Measurements from ENCODE around the gene TNNI2.

Gene TNNI2

GRCh38 chr11:1846453-1846932 lies 7.7 kb downstream of the TNNI2 start:
- DNase-seq (ENCODE audit: low spot score), result no peak
- no peak for TF ChIP-seq CTCF (IDR thresholded peaks at IDR 0.05; ENCODE audit: extremely low read depth, missing control alignments)

GRCh38 chr11:1847006-1847735 lies 8.4 kb downstream of the TNNI2 start:
- no peak for DNase-seq (ENCODE audit: low spot score)
- TF ChIP-seq CTCF (IDR thresholded peaks at IDR 0.05; ENCODE audit: extremely low read depth, missing control alignments), result no peak

GRCh38 chr11:1847926-1848639 lies 9.3 kb downstream of the TNNI2 start:
- DNase-seq (ENCODE audit: low spot score), result no peak
- no peak for TF ChIP-seq CTCF (IDR thresholded peaks at IDR 0.05; ENCODE audit: extremely low read depth, missing control alignments)

- TF ChIP-seq CTCF (IDR thresholded peaks at IDR 0.05; ENCODE audit: extremely low read depth, missing control alignments), result no peak
- no peak for DNase-seq (ENCODE audit: low spot score)
Observed at GRCh38 chr11:1848640-1849430, 10.1 kb downstream of the TNNI2 start.

- no peak for DNase-seq (ENCODE audit: low spot score)
- TF ChIP-seq CTCF (IDR thresholded peaks at IDR 0.05; ENCODE audit: extremely low read depth, missing control alignments), result no peak
Observed at GRCh38 chr11:1851468-1852180, 12.8 kb downstream of the TNNI2 start.

GRCh38 chr11:1852271-1852876 lies 13.6 kb downstream of the TNNI2 start:
- no peak for DNase-seq (ENCODE audit: low spot score)
- TF ChIP-seq CTCF (IDR thresholded peaks at IDR 0.05; ENCODE audit: extremely low read depth, missing control alignments), result no peak

All from GM20000 (cell line).